Hepatocyte (in vitro differentiated cells): ENCODE measurements around the gene PARD3B. TPM values are rescaled to one million over a fixed set of nuclear protein-coding genes. Genes with fewer than 3 reads are reported as not detected.

Source experiments
- DNase-seq: peaks from one replicate; pipeline ENCODE4 v3.0.0-alpha.2; 2016; ENCODE audit warnings: low spot score
- H2AFZ ChIP-seq: fragments of 200-600 bp; sonication (generic); 2 replicates; pipeline ENCODE4 v1.6.0; 2016; ENCODE audit warnings: antibody characterized with exemption, mild to moderate bottlenecking
- H3K27ac ChIP-seq: fragments of 200-600 bp; sonication (generic); 2 replicates; pipeline ENCODE4 v1.5.1; 2016; ENCODE audit warnings: mild to moderate bottlenecking
- H3K27me3 ChIP-seq: fragments of 200-600 bp; sonication (generic); 2 replicates; pipeline ENCODE4 v1.6.1; 2016
- H3K36me3 ChIP-seq: fragments of 200-600 bp; sonication (generic); replicated peaks from 2 replicates; pipeline ENCODE4 v1.5.1; 2016; ENCODE audit warnings: low read depth; ENCODE audit not compliant: insufficient read depth
- H3K4me1 ChIP-seq: fragments of 200-600 bp; sonication (generic); 2 replicates; pipeline ENCODE4 v1.5.1; 2016; ENCODE audit warnings: mild to moderate bottlenecking, moderate library complexity; ENCODE audit not compliant: insufficient read depth
- H3K4me2 ChIP-seq: fragments of 200-600 bp; sonication (generic); 2 replicates; pipeline ENCODE4 v1.6.0; 2016
- H3K4me3 ChIP-seq: fragments of 200-600 bp; sonication (generic); 2 replicates; pipeline ENCODE4 v1.5.1; 2016; ENCODE audit warnings: mild to moderate bottlenecking
- H3K79me2 ChIP-seq: fragments of 200-600 bp; sonication (generic); 2 replicates; pipeline ENCODE4 v1.6.0; 2017; ENCODE audit warnings: mild to moderate bottlenecking
- H3K9me2 ChIP-seq: fragments of 200-600 bp; sonication (generic); replicated peaks from 2 replicates; pipeline ENCODE4 v1.6.0; 2017; ENCODE audit warnings: mild to moderate bottlenecking; ENCODE audit not compliant: insufficient read depth
- H3K9me3 ChIP-seq: fragments of 200-600 bp; sonication (generic); 2 replicates; pipeline ENCODE4 v1.5.1; 2016; ENCODE audit warnings: low read depth, mild to moderate bottlenecking
- H4K20me1 ChIP-seq: fragments of 200-600 bp; sonication (generic); 2 replicates; pipeline ENCODE4 v1.6.0; 2016; ENCODE audit warnings: mild to moderate bottlenecking; ENCODE audit not compliant: insufficient read depth, poor library complexity, severe bottlenecking
- EZH2 ChIP-seq: fragments of 200-600 bp; sonication (generic); IDR thresholded peaks from 2 replicates; pipeline ENCODE4 v1.6.1; 2016; ENCODE audit warnings: antibody characterized with exemption, mild to moderate bottlenecking, borderline replicate concordance
- EZH2phosphoT487 ChIP-seq: fragments of 200-600 bp; sonication (generic); IDR thresholded peaks from one replicate; pipeline ENCODE4 v1.6.1; 2018; ENCODE audit warnings: antibody characterized with exemption, mild to moderate bottlenecking, low read depth, moderate library complexity; ENCODE audit not compliant: unreplicated experiment, severe bottlenecking
- WGBS: methylation state at CpG from one replicate; pipeline ENCODE4 v1.1.6; 2016; ENCODE audit warnings: low lambda C conversion rate; ENCODE audit errors: missing lambda C conversion rate; 5-methylcytosine and 5-hydroxymethylcytosine counted together
- polyA plus RNA-seq: library from polyadenylated mRNA; unstranded; fragments of >200 nt; fragmentation: Nextera tagmentation; extraction: Ambion mirVana; gene quantifications from 2 replicates; pipeline ENCODE4 v1.2.1, GENCODE V29; 2016
- total RNA-seq: library from RNA; depleted of rRNA; stranded (reverse); fragments of >200 nt; gene quantifications from 2 replicates; pipeline ENCODE4 v1.2.3, GENCODE V29; 2014
- TF ChIP-seq, protein P1 (sequence below): fragments of 200-600 bp; sonication (generic); IDR thresholded peaks from 2 replicates; pipeline ENCODE4 v1.5.1; 2016; ENCODE audit warnings: antibody characterized with exemption, mild to moderate bottlenecking; ENCODE audit not compliant: poor library complexity

PARD3B gene
- total and polyA plus RNA-seq, 2 experiments from 2014 or later, result 11.5 to 21.7 TPM

DNA sequence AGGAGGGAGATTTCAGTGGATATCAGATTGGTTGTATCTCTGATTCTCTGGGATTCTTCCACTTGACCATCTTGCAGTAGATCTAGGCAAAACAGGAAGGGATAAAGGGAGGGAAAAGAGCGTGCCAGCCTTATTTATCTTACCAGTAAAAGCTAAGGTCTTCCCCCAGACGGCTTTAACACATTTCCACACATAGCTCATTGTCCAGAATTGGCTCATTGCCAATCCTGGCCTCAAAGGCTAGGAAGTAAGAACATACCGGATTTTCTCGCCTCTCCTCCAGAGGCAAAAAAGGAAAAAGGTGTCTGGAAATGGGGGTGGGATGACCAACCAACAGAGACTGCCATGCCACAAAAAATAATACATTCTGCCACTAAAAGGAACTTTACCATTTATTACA lies 725.4 kb downstream of the PARD3B start:
- Histone ChIP-seq H3K79me2 (no peaks in the 10 kb centered on the region), H3K4me2 (no peak overlapping the region), H3K4me1 (no peaks in the 10 kb centered on the region), H3K27ac (no peak overlapping the region), H3K4me3 (no peak overlapping the region), H3K27me3 (no peaks in the 10 kb centered on the region), H2AFZ (no peak overlapping the region), H3K36me3 (no peaks in the 10 kb centered on the region), H4K20me1 (no peaks in the 10 kb centered on the region), H3K9me2 (no peaks in the 10 kb centered on the region), H3K9me3 (no peaks in the 10 kb centered on the region)
- TF ChIP-seq EZH2 (no peak), EZH2phosphoT487 (no peak)
- TF ChIP-seq, protein P1, sequence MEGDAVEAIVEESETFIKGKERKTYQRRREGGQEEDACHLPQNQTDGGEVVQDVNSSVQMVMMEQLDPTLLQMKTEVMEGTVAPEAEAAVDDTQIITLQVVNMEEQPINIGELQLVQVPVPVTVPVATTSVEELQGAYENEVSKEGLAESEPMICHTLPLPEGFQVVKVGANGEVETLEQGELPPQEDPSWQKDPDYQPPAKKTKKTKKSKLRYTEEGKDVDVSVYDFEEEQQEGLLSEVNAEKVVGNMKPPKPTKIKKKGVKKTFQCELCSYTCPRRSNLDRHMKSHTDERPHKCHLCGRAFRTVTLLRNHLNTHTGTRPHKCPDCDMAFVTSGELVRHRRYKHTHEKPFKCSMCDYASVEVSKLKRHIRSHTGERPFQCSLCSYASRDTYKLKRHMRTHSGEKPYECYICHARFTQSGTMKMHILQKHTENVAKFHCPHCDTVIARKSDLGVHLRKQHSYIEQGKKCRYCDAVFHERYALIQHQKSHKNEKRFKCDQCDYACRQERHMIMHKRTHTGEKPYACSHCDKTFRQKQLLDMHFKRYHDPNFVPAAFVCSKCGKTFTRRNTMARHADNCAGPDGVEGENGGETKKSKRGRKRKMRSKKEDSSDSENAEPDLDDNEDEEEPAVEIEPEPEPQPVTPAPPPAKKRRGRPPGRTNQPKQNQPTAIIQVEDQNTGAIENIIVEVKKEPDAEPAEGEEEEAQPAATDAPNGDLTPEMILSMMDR, result no peak
- 69% methylated on average over 4 of the region's 4 CpGs for WGBS
- DNase-seq, result peak; percentile 28

DNA sequence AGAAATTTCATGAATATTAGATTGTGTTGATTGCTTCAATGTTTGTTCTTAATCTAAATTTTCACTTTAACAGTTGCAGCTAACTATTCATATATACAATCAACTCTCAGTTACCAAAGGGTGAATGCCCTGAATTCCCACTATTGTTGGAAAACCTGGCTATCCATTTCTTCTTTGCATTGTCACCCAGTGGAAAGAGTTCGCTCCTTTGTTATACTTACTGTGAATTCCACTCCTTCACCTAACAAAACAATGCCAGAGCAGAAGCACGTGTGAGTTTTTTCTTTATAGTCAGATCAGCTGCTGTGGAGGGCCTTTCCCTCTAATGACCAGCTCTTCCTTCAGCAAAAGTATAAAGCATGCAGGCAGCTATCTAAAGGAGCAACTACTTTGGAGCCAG lies 727.9 kb downstream of the PARD3B start:
- no peaks in the 10 kb centered on the region for H3K79me2 ChIP-seq
- no peaks in the 10 kb centered on the region for H3K36me3 ChIP-seq
- H2AFZ ChIP-seq, result no peak overlapping the region
- no peaks in the 10 kb centered on the region for H3K9me3 ChIP-seq
- H3K4me3 ChIP-seq, result no peak overlapping the region
- no peaks in the 10 kb centered on the region for H3K4me1 ChIP-seq
- no peak for DNase-seq
- peak overlapping the region; percentile 28 for H3K27ac ChIP-seq
- H4K20me1 ChIP-seq, result no peaks in the 10 kb centered on the region
- H3K9me2 ChIP-seq, result no peaks in the 10 kb centered on the region
- TF ChIP-seq EZH2 (no peak), EZH2phosphoT487 (no peak)
- TF ChIP-seq, protein P1, result no peak
- 58% methylated on average over 2 of the region's 2 CpGs for WGBS
- no peak overlapping the region for H3K4me2 ChIP-seq
- H3K27me3 ChIP-seq, result no peaks in the 10 kb centered on the region

DNA sequence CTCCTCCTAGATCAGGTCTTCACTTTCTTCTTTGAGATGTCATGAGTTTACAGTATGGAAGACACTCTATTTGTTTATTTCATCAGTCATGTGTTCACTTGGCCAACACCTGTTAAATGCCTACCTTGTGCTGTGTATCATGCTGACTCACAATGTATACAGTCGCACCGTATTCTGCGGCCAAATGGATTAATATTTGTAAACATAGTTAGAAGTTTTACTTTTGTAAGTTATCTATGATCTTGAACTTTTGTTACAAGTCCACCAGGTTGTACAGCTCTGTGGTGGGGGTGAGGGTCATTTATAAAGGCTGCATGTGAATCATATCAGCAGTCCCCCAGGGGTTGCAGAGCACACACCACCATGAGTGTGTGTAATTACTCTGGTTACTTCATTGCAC lies 728.4 kb downstream of the PARD3B start:
- Histone ChIP-seq H3K4me2 (no peak overlapping the region), H3K4me3 (no peak overlapping the region)
- 49% methylated on average over 3 of the region's 3 CpGs for WGBS

More for the DNA sequence above, 728.4 kb downstream of the PARD3B start:
- no peaks in the 10 kb centered on the region for H3K79me2 ChIP-seq
- H3K9me3 ChIP-seq, result no peaks in the 10 kb centered on the region
- TF ChIP-seq EZH2, result no peak
- TF ChIP-seq, protein P1, result no peak
- TF ChIP-seq EZH2phosphoT487, result no peak
- peak overlapping the region; percentile 28 for H3K27ac ChIP-seq
- DNase-seq, result peak; percentile 27
- H3K27me3 ChIP-seq, result no peaks in the 10 kb centered on the region
- no peak overlapping the region for H2AFZ ChIP-seq
- no peaks in the 10 kb centered on the region for H3K4me1 ChIP-seq
- H3K9me2 ChIP-seq, result no peaks in the 10 kb centered on the region
- H3K36me3 ChIP-seq, result no peaks in the 10 kb centered on the region
- no peaks in the 10 kb centered on the region for H4K20me1 ChIP-seq
